Epithelial cell of prostate (primary cell): ENCODE data around the gene MAMLD1.
A peak's percentile ranks its signal among the peaks of the same experiment; 100 is the strongest.
"Not testable (repeated sequence)": the region's sequence is repeated elsewhere in the genome, so short reads cannot be mapped to it uniquely, and the experiment has no call there.

Experiments used
- DNase-seq: peaks from one replicate; pipeline ENCODE4 v3.0.0-alpha.2; 2011; ENCODE audit warnings: low read depth, low spot score
- H3K27ac ChIP-seq: fragments of 450-650 bp; 2 replicates; pipeline ENCODE4 v1.5.1; 2017; ENCODE audit warnings: mild to moderate bottlenecking

Gene MAMLD1

GRCh38 chrX:150362599-150363481 lies at the start of gene MAMLD1:
Gene MAMLD1 (plus strand): TSS chrX:150363317. CDS start chrX:150445517, 82,200 bp downstream.
- no peak within 1 kb of the TSS for H3K27ac ChIP-seq
- DNase-seq = no peak

GRCh38 chrX:150313514-150313913 lies 49.6 kb upstream of the MAMLD1 start:
- DNase-seq = no peak
- H3K27ac ChIP-seq = no peak overlapping the region

GRCh38 chrX:150314186-150314585 lies 48.9 kb upstream of the MAMLD1 start:
- DNase-seq = no peak
- no peak overlapping the region for H3K27ac ChIP-seq

- DNase-seq = no peak
These were observed 46.6 kb upstream of the MAMLD1 start for GRCh38 chrX:150316564-150316963.

GRCh38 chrX:150323020-150323419 lies 40.1 kb upstream of the MAMLD1 start:
- no peak for DNase-seq
- H3K27ac ChIP-seq = no peak overlapping the region

More at GRCh38 chrX:150316564-150316963, 46.6 kb upstream of the MAMLD1 start:
- H3K27ac ChIP-seq = no peak overlapping the region

- no peak overlapping the region for H3K27ac ChIP-seq
- DNase-seq = peak; percentile 10
These were observed 38.9 kb upstream of the MAMLD1 start for GRCh38 chrX:150324035-150324728.

GRCh38 chrX:150324919-150325318 lies 38.2 kb upstream of the MAMLD1 start:
- H3K27ac ChIP-seq = no peak overlapping the region
- DNase-seq = no peak

GRCh38 chrX:150326541-150327247 lies 36.4 kb upstream of the MAMLD1 start:
- no peak overlapping the region for H3K27ac ChIP-seq
- DNase-seq = no peak

GRCh38 chrX:150329282-150329681 lies 33.8 kb upstream of the MAMLD1 start:
- no peak overlapping the region for H3K27ac ChIP-seq
- DNase-seq = no peak

- DNase-seq = no peak
- no peak overlapping the region for H3K27ac ChIP-seq
These were observed 33.2 kb upstream of the MAMLD1 start for GRCh38 chrX:150329868-150330267.

- no peak for DNase-seq
- no peak overlapping the region for H3K27ac ChIP-seq
These were observed 31.1 kb upstream of the MAMLD1 start for GRCh38 chrX:150332023-150332422.

GRCh38 chrX:150334100-150334499 lies 29.0 kb upstream of the MAMLD1 start:
- no peak for DNase-seq
- no peak overlapping the region for H3K27ac ChIP-seq

GRCh38 chrX:150334981-150335380 lies 28.1 kb upstream of the MAMLD1 start:
- DNase-seq = no peak

GRCh38 chrX:150337026-150337425 lies 26.1 kb upstream of the MAMLD1 start:
- DNase-seq = no peak
- no peak overlapping the region for H3K27ac ChIP-seq

More at GRCh38 chrX:150334981-150335380, 28.1 kb upstream of the MAMLD1 start:
- no peak overlapping the region for H3K27ac ChIP-seq

GRCh38 chrX:150337536-150337935 lies 25.6 kb upstream of the MAMLD1 start:
- no peak for DNase-seq
- H3K27ac ChIP-seq = no peak overlapping the region

GRCh38 chrX:150338615-150339014 lies 24.5 kb upstream of the MAMLD1 start:
- no peak for DNase-seq
- H3K27ac ChIP-seq = no peak overlapping the region

- no peak for DNase-seq
- H3K27ac ChIP-seq = no peak overlapping the region
These were observed 23.4 kb upstream of the MAMLD1 start for GRCh38 chrX:150339736-150340135.

GRCh38 chrX:150340326-150340725 lies 22.8 kb upstream of the MAMLD1 start:
- not testable (repeated sequence) for H3K27ac ChIP-seq, DNase-seq

- no peak overlapping the region for H3K27ac ChIP-seq
- no peak for DNase-seq
These were observed 15.6 kb upstream of the MAMLD1 start for GRCh38 chrX:150347471-150347870.

GRCh38 chrX:150348365-150348764 lies 14.8 kb upstream of the MAMLD1 start:
- no peak for DNase-seq
- H3K27ac ChIP-seq = no peak overlapping the region

GRCh38 chrX:150352114-150352513 lies 11.0 kb upstream of the MAMLD1 start:
- H3K27ac ChIP-seq = no peak overlapping the region
- no peak for DNase-seq
